Spleen (tissue), 11 donors: Measurements from ENCODE around the gene RASA3. TPM values are rescaled to one million over a fixed set of nuclear protein-coding genes. Genes with fewer than 3 reads are reported as not detected.

Experiments used
- DNase-seq: peaks from one replicate; pipeline ENCODE4 v3.0.0-alpha.2; 2020
- H3K27ac ChIP-seq, 8 donors: fragments of 200-600 bp; sonication (generic) in 7 of 8; 1 replicate in 4 of 8; 2 replicates in 4 of 8; pipeline versions ENCODE4 v1.5.0 to v1.8.0; 2016 to 2021; ENCODE audit warnings: inconsistent platforms in 4 of 8, mild to moderate bottlenecking in 4 of 8, moderate library complexity in 1 of 8
- H3K27me3 ChIP-seq, 7 donors: fragments of 200-600 bp; sonication (generic) in 6 of 7; replicated peaks in 1 of 7; 1 replicate in 4 of 7; 2 replicates in 3 of 7; pipeline versions ENCODE4 v1.5.0 to v1.8.0; 2016 to 2021; ENCODE audit warnings: inconsistent platforms in 3 of 7, mild to moderate bottlenecking in 1 of 7
- H3K36me3 ChIP-seq, 6 donors: fragments of 200-600 bp; sonication (generic) in 5 of 6; 1 replicate in 4 of 6; 2 replicates in 2 of 6; pipeline versions ENCODE4 v1.5.0 to v1.8.0; 2016 to 2021; ENCODE audit warnings: inconsistent platforms in 2 of 6
- H3K4me1 ChIP-seq, 6 donors: fragments of 200-600 bp; sonication (generic) in 5 of 6; 1 replicate in 3 of 6; 2 replicates in 3 of 6; pipeline versions ENCODE4 v1.5.0 to v1.8.0; 2016 to 2021; ENCODE audit warnings: inconsistent platforms in 3 of 6
- H3K4me3 ChIP-seq, 8 donors: fragments of 200-600 bp; sonication (generic) in 7 of 8; 1 replicate in 4 of 8; 2 replicates in 4 of 8; pipeline versions ENCODE4 v1.5.0 to v1.8.0; 2016 to 2021; ENCODE audit warnings: inconsistent platforms in 4 of 8, mild to moderate bottlenecking in 4 of 8, moderate library complexity in 2 of 8
- H3K9me3 ChIP-seq, 8 donors: fragments of 200-600 bp; sonication (generic) in 7 of 8; 1 replicate in 4 of 8; 2 replicates in 4 of 8; pipeline versions ENCODE4 v1.5.0 to v1.8.0; 2016 to 2021; ENCODE audit warnings: inconsistent platforms in 4 of 8
- CTCF ChIP-seq, 11 experiments: fragments of 200-600 bp in 7 of 11; fragments of 450-650 bp in 4 of 11; sonication (generic) in 4 of 11; IDR thresholded peaks in 8 of 11; conservative IDR thresholded peaks in 3 of 11; 1 replicate in 7 of 11; 2 replicates in 4 of 11; pipeline versions ENCODE4 v1.4.0 to v1.8.0; 2016 to 2021; ENCODE audit warnings: antibody characterized with exemption in 11 of 11, inconsistent platforms in 4 of 11, mild to moderate bottlenecking in 1 of 11
- POLR2A ChIP-seq, 3 donors: fragments of 450-650 bp; IDR thresholded peaks; one replicate each; pipeline ENCODE4 v1.5.1; 2017; ENCODE audit warnings: antibody characterized with exemption in 3 of 3, mild to moderate bottlenecking in 1 of 3
- POLR2AphosphoS5 ChIP-seq, 3 donors: sonication (generic); formaldehyde crosslinking; IDR thresholded peaks; one replicate each; pipeline ENCODE4 v1.5.1; 2017; ENCODE audit warnings: antibody characterized with exemption in 3 of 3
- WGBS, 5 donors: extraction: QIAGEN DNeasy Blood & Tissue Kit in 3 of 5; methylation state at CpG; one replicate each; pipeline versions ENCODE4 v1.1.5 to v1.1.7; 2013 to 2018; 5-methylcytosine and 5-hydroxymethylcytosine counted together
- intact Hi-C: fragments of 100-400 bp; cut with DNase I; formaldehyde crosslinking; loops from one replicate; pipeline ENCODE4 v1.15.0; 2023; ENCODE audit warnings: low total_unique reads
- polyA plus RNA-seq, 3 donors: library from polyadenylated mRNA; stranded (reverse); fragments of 200-250 nt; gene quantifications; one replicate each; pipeline ENCODE4 v1.2.1, GENCODE V29; 2013
- total RNA-seq, 7 donors: library from RNA; depleted of rRNA in 3 of 7; stranded (reverse); fragments of >200 nt in 3 of 7; fragmentation: NEBNext Ultra II Directional in 4 of 7; extraction: Animal tissue kit (Norgen Biotek cat#: 25700) in 4 of 7; gene quantifications; one replicate each; pipeline versions ENCODE4 v1.1.0 to v1.2.1, GENCODE V29; 2016 to 2021
- donor health status: healthy with polysubstance abuse.
- donor health status: DM: no; HTN: no; CAD: no; lungs with moderate emphysema.
- donor health status: DM: no; HTN: no; CAD: no.
- donor health status: Bipolar disorder and iron deficiency.
- donor health status: healthy.
- donor health status: DM: no; HTN: no; CAD: no.
- donor health status: DM: yes; HTN: yes; CAD: no.

The RASA3 gene
- total and polyA plus RNA-seq, 10 donors: 11.7 to 52.8 (median 47.7) TPM

GRCh38 chr13:114065926-114066774 lies 66.3 kb downstream of the RASA3 start:
- Histone ChIP-seq H3K9me3 (no peaks in the 10 kb centered on the region), H3K36me3 (peaks cover 0 to 5% (median under 1%) of the 10 kb centered on the region in 6 donors), H3K4me1 (peaks cover 62 to 79% (median 70%) of the 10 kb centered on the region in 6 donors), H3K27ac (peak overlapping the region; percentile 43 to 96 (median 92)), H3K27me3 (no peaks in the 10 kb centered on the region), H3K4me3 (peak overlapping the region in 6 of 8 donors; percentile 28 to 67 (median 34))
- intact Hi-C loops: no loop called here
- WGBS, 5 donors: 47 to 64% (median 54%) methylated on average over 27 to 35 of the region's 35 CpGs
- DNase-seq: peak; percentile 85
- TF ChIP-seq POLR2AphosphoS5 (IDR thresholded peaks at IDR 0.05) (peak; percentile 4 to 61 (median 47)), CTCF (IDR thresholded peaks at IDR 0.05 in 8 of 11, conservative IDR thresholded peaks at IDR 0.05 in 3 of 11) (no peak)

- no peaks in the 10 kb centered on the region for H3K9me3 ChIP-seq
- WGBS, 5 donors: 22 to 24% (median 22%) methylated on average over 13 to 25 of the region's 25 CpGs
- peak; percentile 92 for DNase-seq
- H3K4me3 ChIP-seq: peak overlapping the region in 7 of 8 donors; percentile 28 to 67 (median 32)
- H3K36me3 ChIP-seq: peaks cover 0 to 9% (median 0%) of the 10 kb centered on the region in 6 donors
- no peaks in the 10 kb centered on the region for H3K27me3 ChIP-seq
- peak overlapping the region; percentile 43 to 96 (median 92) for H3K27ac ChIP-seq
- TF ChIP-seq POLR2AphosphoS5 (IDR thresholded peaks at IDR 0.05): peak; percentile 65 to 78 (median 68)
- TF ChIP-seq CTCF (IDR thresholded peaks at IDR 0.05 in 8 of 11, conservative IDR thresholded peaks at IDR 0.05 in 3 of 11): peak in 1 of 11 experiments; percentile 15
- no peak for TF ChIP-seq POLR2A (IDR thresholded peaks at IDR 0.05)
- H3K4me1 ChIP-seq: peaks cover 62 to 87% (median 70%) of the 10 kb centered on the region in 6 donors
- intact Hi-C loops: no loop called here
Observed at GRCh38 chr13:114065141-114065925, 67.1 kb downstream of the RASA3 start.

- intact Hi-C loops: no loop called here
- Histone ChIP-seq H3K4me1 (peaks cover 62 to 94% (median 73%) of the 10 kb centered on the region in 6 donors), H3K9me3 (no peaks in the 10 kb centered on the region), H3K27ac (peak overlapping the region; percentile 43 to 96 (median 92)), H3K36me3 (peaks cover 0 to 16% (median 2%) of the 10 kb centered on the region in 6 donors), H3K4me3 (peak overlapping the region in 7 of 8 donors; percentile 28 to 67 (median 32)), H3K27me3 (no peaks in the 10 kb centered on the region)
- WGBS, 5 donors: 44 to 70% (median 48%) methylated on average over 19 to 20 of the region's 20 CpGs
- TF ChIP-seq POLR2AphosphoS5 (IDR thresholded peaks at IDR 0.05): no peak
- no peak for TF ChIP-seq CTCF (IDR thresholded peaks at IDR 0.05 in 8 of 11, conservative IDR thresholded peaks at IDR 0.05 in 3 of 11)
- TF ChIP-seq POLR2A (IDR thresholded peaks at IDR 0.05): no peak
- DNase-seq: peak; percentile 79
Observed at GRCh38 chr13:114064450-114065140, 67.8 kb downstream of the RASA3 start.
